SU-DHL-6 (cell line): ENCODE data around the gene GNAS.

Experiments used
- H2AFZ ChIP-seq: fragments of 200-600 bp; sonication (generic); 2 replicates; pipeline ENCODE4 v1.6.1; 2014; ENCODE audit warnings: low read depth, mild to moderate bottlenecking, moderate library complexity, mixed read lengths, antibody characterized with exemption, low read length; ENCODE audit not compliant: severe bottlenecking
- H3F3A ChIP-seq: fragments of 200-600 bp; shearing (Covaris generic); 2 replicates; pipeline ENCODE4 v1.6.0; 2016; ENCODE audit warnings: antibody characterized with exemption, mild to moderate bottlenecking; ENCODE audit not compliant: insufficient read depth
- H3K27ac ChIP-seq: fragments of 200-600 bp; sonication (generic); 2 replicates; pipeline ENCODE4 v1.5.1; 2016; ENCODE audit warnings: low read depth, mild to moderate bottlenecking, low read length, moderate library complexity, mixed read lengths
- H3K27me3 ChIP-seq: fragments of 200-600 bp; sonication (generic), shearing (Covaris generic); 2 replicates; pipeline ENCODE4 v1.6.0; 2014; ENCODE audit warnings: mild to moderate bottlenecking, low read length
- H3K36me3 ChIP-seq: fragments of 200-600 bp; sonication (generic); 2 replicates; pipeline ENCODE4 v1.6.1; 2014; ENCODE audit warnings: mild to moderate bottlenecking, low read length, mixed read lengths
- H3K4me2 ChIP-seq: fragments of 300-600, 200-600 bp; shearing (Covaris generic), sonication (generic); 2 replicates; pipeline ENCODE4 v1.6.0; 2014; ENCODE audit warnings: low read length, low read depth, mild to moderate bottlenecking; ENCODE audit not compliant: poor library complexity, severe bottlenecking
- H3K4me3 ChIP-seq: fragments of 200-600 bp; sonication (generic); 2 replicates; pipeline ENCODE4 v1.5.1; 2014; ENCODE audit warnings: antibody characterized with exemption, low read length, mild to moderate bottlenecking, mixed read lengths; ENCODE audit not compliant: insufficient read depth, poor library complexity, severe bottlenecking
- H3K79me2 ChIP-seq: fragments of 200-600 bp; sonication (generic); 2 replicates; pipeline ENCODE4 v1.6.1; 2014; ENCODE audit warnings: mild to moderate bottlenecking, low read length, moderate library complexity; ENCODE audit not compliant: insufficient read depth
- H3K9ac ChIP-seq: fragments of 200-600 bp; sonication (generic); 2 replicates; pipeline ENCODE4 v1.7.0; 2014; ENCODE audit warnings: mild to moderate bottlenecking, low read length
- H3K9me2 ChIP-seq: fragments of 200-600 bp; sonication (generic); replicated peaks from 2 replicates; pipeline ENCODE4 v1.6.1; 2014; ENCODE audit warnings: low read length; ENCODE audit not compliant: insufficient read depth
- H3K9me3 ChIP-seq: fragments of 200-600 bp; sonication (generic); 2 replicates; pipeline ENCODE4 v1.6.1; 2014; ENCODE audit warnings: low read length, mixed read lengths; ENCODE audit not compliant: insufficient read depth
- H4K20me1 ChIP-seq: fragments of 200-600 bp; sonication (generic); 2 replicates; pipeline ENCODE4 v1.6.1; 2014; ENCODE audit warnings: low read depth, mild to moderate bottlenecking, antibody characterized with exemption, low read length, moderate library complexity, mixed read lengths
- CTCF ChIP-seq: fragments of 200-600 bp; sonication (generic); IDR thresholded peaks from one replicate; pipeline ENCODE4 v1.5.1; 2017; ENCODE audit warnings: antibody characterized with exemption, mild to moderate bottlenecking, low read length, moderate library complexity; ENCODE audit not compliant: insufficient read depth, poor library complexity, severe bottlenecking
- EZH2phosphoT487 ChIP-seq: fragments of 200-600 bp; sonication (generic), shearing (Covaris generic); conservative IDR thresholded peaks from 2 replicates; pipeline ENCODE4 v1.6.1; 2018; ENCODE audit warnings: mild to moderate bottlenecking, antibody characterized with exemption, low read length, moderate library complexity, mixed read lengths

The GNAS gene

GRCh38 chr20:58959652-58960051, 107.1 kb downstream of the GNAS start:
- Histone ChIP-seq H3K27me3 (no peaks in the 10 kb centered on the region), H3K4me3 (no peak overlapping the region), H3K9ac (no peak overlapping the region), H3K9me2 (no peaks in the 10 kb centered on the region), H3K79me2 (no peaks in the 10 kb centered on the region), H3K9me3 (no peaks in the 10 kb centered on the region), H4K20me1 (no peaks in the 10 kb centered on the region), H2AFZ (no peak overlapping the region), H3F3A (no peaks in the 10 kb centered on the region), H3K36me3 (no peaks in the 10 kb centered on the region), H3K27ac (no peak overlapping the region), H3K4me2 (no peak overlapping the region)
- TF ChIP-seq EZH2phosphoT487: no peak
- no peak for TF ChIP-seq CTCF
